Lower lobe of right lung (tissue), 2 donors: ENCODE measurements around the gene METRN. TPM values are rescaled to one million over a fixed set of nuclear protein-coding genes. Genes with fewer than 3 reads are reported as not detected.

Source experiments
- ATAC-seq, 2 donors: fragments of 200-7000 bp; cut with Tn5 transposase; one replicate each; pipeline ENCODE4 v1.9.1; 2020 to 2022; ENCODE audit warnings: mild to moderate bottlenecking in 2 of 2, moderate library complexity in 2 of 2
- DNase-seq: peaks from one replicate; pipeline ENCODE4 v3.0.0-alpha.2; 2020
- H3K27ac ChIP-seq: fragments of 200-600 bp; one replicate; pipeline ENCODE4 v1.8.0; 2022
- H3K27me3 ChIP-seq: fragments of 200-600 bp; one replicate; pipeline ENCODE4 v1.8.0; 2022; ENCODE audit warnings: low read depth
- H3K36me3 ChIP-seq: fragments of 200-600 bp; one replicate; pipeline ENCODE4 v1.8.0; 2022; ENCODE audit warnings: mild to moderate bottlenecking
- H3K4me1 ChIP-seq: fragments of 200-600 bp; one replicate; pipeline ENCODE4 v1.8.0; 2022
- H3K4me3 ChIP-seq: fragments of 200-600 bp; one replicate; pipeline ENCODE4 v1.8.0; 2022; ENCODE audit warnings: mild to moderate bottlenecking
- H3K9me3 ChIP-seq: fragments of 200-600 bp; one replicate; pipeline ENCODE4 v1.8.0; 2022
- intact Hi-C: fragments of 100-400 bp; cut with DNase I; formaldehyde crosslinking; loops from one replicate; pipeline ENCODE4 v1.11.0; 2022
- total RNA-seq: library from RNA; stranded (reverse); fragmentation: NEBNext Ultra II Directional; extraction: Animal tissue kit (Norgen Biotek cat#: 25700); gene quantifications from one replicate; pipeline ENCODE4 v1.2.1, GENCODE V29; 2021
- TF ChIP-seq, protein P1 (sequence below): fragments of 200-600 bp; IDR thresholded peaks from one replicate; pipeline ENCODE4 v1.8.0; 2022; ENCODE audit warnings: antibody characterized with exemption, mild to moderate bottlenecking
- donor health status: DM: no; HTN: yes; CAD: no; lungs with severe emphysema.

METRN gene
- total RNA-seq, 1 donor from 2014 or later, result 35.9 TPM

DNA sequence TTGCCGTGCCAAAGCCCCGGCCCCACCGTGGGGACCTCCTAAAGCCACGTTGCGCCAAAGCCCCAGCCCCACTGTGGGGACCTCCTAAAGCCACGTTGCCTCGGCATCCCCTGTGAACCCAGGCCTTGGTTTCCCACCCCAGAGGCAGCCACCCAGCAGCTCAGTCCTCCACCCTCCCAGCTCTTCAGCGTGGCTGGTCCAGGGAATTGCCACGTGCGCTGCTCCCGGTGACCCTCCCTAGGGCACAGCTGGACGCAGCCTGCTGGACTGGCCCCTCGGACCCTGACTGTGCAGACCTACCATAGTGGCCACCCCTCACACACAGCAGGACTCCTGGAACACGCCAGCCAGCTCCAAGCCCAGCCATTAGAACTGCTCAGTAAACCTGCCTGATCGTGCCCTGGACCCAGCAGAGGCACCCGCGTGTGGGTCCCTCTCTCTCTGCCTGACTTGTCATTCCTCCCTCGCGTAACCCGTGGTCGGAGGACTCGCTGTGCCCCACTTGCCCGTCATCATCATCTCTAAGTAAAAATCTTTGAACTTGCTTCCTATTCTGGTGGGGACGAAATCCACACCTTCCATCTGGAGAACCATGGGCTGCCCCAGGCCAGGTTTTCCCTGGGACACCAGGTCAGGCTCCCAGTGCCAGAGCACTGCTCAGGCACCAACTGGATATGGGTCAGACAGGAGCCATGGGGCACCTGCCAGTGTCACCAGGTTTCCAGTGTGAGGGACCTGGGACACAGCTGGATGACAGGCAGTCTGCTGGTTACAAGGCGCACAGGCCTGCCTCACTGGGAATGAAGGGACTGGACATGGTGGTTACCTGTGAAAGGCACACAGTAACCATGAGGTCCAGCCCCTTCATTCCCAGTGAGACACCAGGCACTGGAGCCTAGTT, 20.3 kb downstream of the METRN start:
- TF ChIP-seq, protein P1, sequence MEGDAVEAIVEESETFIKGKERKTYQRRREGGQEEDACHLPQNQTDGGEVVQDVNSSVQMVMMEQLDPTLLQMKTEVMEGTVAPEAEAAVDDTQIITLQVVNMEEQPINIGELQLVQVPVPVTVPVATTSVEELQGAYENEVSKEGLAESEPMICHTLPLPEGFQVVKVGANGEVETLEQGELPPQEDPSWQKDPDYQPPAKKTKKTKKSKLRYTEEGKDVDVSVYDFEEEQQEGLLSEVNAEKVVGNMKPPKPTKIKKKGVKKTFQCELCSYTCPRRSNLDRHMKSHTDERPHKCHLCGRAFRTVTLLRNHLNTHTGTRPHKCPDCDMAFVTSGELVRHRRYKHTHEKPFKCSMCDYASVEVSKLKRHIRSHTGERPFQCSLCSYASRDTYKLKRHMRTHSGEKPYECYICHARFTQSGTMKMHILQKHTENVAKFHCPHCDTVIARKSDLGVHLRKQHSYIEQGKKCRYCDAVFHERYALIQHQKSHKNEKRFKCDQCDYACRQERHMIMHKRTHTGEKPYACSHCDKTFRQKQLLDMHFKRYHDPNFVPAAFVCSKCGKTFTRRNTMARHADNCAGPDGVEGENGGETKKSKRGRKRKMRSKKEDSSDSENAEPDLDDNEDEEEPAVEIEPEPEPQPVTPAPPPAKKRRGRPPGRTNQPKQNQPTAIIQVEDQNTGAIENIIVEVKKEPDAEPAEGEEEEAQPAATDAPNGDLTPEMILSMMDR, result no peak
- DNase-seq, result no peak
- intact Hi-C loops, result no loop called here
- Histone ChIP-seq H3K4me1 (peaks cover 9% of the 10 kb centered on the region), H3K4me3 (no peak overlapping the region), H3K27ac (no peak overlapping the region), H3K27me3 (no peaks in the 10 kb centered on the region), H3K9me3 (no peaks in the 10 kb centered on the region), H3K36me3 (peaks cover 61% of the 10 kb centered on the region)
- no peak for ATAC-seq

DNA sequence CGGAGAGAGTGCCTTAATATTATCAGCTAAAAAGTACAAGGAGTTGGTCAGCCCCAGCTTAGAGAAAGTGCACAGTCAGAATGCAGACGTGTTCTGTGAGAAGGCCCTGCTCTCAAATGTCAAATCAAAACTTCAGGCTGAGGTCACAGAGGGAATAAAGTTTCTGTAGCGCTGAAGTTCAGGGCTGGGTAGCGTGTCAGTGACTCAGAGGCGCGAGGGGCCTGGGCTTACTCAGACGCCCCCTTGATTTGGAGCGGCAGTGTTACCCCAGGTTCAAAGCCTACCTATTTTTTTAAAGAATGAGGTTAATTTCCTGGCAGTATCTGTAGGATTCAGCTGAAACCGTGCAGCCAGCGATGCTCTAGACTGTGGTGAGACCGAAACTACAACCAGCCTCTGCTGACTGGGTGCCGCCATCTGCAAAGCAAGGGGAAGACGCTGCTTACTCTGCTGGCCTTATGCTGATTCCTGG, 21.1 kb downstream of the METRN start:
- DNase-seq, result no peak
- no peak overlapping the region for H3K4me3 ChIP-seq
- H3K36me3 ChIP-seq, result peaks cover 61% of the 10 kb centered on the region
- no peaks in the 10 kb centered on the region for H3K27me3 ChIP-seq
- TF ChIP-seq, protein P1, result no peak
- no peaks in the 10 kb centered on the region for H3K9me3 ChIP-seq
- intact Hi-C loops, result no loop called here
- no peak for ATAC-seq
- peaks cover 11% of the 10 kb centered on the region for H3K4me1 ChIP-seq
- no peak overlapping the region for H3K27ac ChIP-seq

DNA sequence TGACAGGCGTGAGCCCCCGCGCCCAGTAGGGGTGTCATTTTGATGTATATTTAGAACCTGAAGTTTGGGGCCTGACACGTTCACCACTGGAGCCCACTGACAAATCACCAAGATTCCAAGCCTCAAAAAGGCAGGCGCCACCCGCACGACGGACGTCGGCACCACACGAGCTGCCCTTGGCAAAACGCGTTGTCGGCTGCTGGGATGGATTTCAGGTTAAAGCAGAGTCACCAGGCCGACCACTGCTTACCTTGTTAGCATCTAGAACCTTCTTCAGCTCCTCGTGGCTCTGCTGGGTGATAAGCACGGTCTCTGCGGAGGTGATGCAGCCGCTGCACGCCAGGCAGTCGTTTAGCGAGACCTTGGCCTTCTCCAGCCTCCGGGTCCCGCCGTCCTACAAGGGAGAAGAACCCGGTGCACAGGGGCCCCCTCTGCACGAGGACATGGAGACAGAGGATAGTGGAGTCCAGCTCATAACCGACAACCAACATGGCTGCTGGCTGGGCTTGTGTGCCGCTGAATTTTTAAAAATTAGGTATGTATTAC, 22.1 kb downstream of the METRN start:
- DNase-seq (no peak), ATAC-seq (no peak)
- intact Hi-C loops, result no loop called here
- Histone ChIP-seq H3K27me3 (no peaks in the 10 kb centered on the region), H3K36me3 (peaks cover 61% of the 10 kb centered on the region), H3K27ac (no peak overlapping the region), H3K9me3 (no peaks in the 10 kb centered on the region), H3K4me1 (peaks cover 15% of the 10 kb centered on the region), H3K4me3 (no peak overlapping the region)
- TF ChIP-seq, protein P1, result no peak

DNA sequence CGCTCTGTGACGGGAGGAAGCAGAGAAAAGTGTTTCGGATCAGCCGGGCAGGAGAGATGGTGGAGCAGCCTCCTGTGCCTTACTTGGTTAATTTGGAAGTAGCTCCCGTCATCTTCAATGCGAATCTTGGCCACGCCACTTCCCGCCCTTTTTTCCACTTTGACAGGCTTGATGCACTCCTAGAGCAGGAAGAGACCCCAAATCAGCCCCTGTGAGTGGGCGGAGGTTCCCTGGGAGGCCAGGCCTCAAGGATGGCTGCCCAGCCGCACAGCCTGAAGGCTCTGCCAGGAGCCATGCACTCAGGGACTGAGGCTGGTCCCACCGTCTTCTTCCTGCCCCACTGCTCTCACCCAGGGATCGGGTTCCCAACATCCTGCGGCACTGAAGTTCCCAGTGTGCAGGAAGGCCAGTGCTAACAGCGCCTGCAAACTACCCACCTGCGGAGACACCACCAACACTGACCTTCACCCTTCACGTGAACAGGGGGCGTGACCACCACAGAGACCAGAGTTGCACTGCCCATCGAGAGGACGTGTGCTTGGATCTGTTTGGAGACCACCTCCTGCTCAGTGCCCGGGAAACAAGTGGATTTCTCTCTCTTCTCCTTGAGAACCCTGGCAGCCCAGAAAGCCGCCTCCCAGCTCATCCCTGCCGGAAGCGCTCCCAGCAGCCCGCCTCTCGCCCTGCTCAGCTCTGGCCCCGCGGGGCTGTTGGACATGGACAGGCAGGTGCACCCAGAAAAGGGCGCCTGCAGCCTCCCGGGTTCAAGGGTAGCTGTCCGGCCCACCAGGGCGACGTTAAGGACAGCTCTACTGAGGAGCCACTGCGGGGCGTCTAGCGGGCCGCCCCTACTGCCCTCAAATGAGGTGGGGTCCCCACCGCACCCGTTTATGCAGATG, 24.9 kb downstream of the METRN start:
- no peak for DNase-seq
- no peak for ATAC-seq
- peak overlapping the region; percentile 97 for H3K4me3 ChIP-seq
- intact Hi-C loops, result no loop called here
- no peaks in the 10 kb centered on the region for H3K9me3 ChIP-seq
- H3K4me1 ChIP-seq, result peaks cover 15% of the 10 kb centered on the region
- no peaks in the 10 kb centered on the region for H3K27me3 ChIP-seq
- peaks cover 34% of the 10 kb centered on the region for H3K36me3 ChIP-seq
- peak overlapping the region; percentile 86 for H3K27ac ChIP-seq
- TF ChIP-seq, protein P1, result no peak

DNA sequence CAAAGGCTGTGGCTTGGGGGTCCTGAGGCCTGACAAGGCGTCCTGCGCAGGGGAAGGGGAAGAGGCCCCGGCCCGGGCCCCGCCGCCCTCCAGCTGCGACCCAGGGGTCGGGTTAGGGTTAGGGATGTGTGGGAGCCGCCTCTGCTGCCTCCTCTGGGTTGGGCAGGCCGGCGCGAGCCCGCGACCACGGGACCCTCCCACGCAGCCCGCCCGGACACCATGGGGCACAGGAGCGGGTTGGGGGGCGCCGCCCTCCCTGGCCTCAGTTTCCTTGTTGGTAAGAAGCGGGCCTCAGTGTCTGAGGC, 25.5 kb downstream of the METRN start:
- Histone ChIP-seq H3K27me3 (no peaks in the 10 kb centered on the region), H3K36me3 (peaks cover 27% of the 10 kb centered on the region), H3K27ac (peak overlapping the region; percentile 86), H3K9me3 (no peaks in the 10 kb centered on the region), H3K4me1 (peaks cover 15% of the 10 kb centered on the region), H3K4me3 (peak overlapping the region; percentile 97)
- intact Hi-C loops, result no loop called here
- ATAC-seq (peak; percentile 24 to 38), DNase-seq (peak; percentile 65)
- TF ChIP-seq, protein P1, result no peak
